ENCODE measurements around the gene RPP14.

The RPP14 gene

GRCh38 chr3:58340594-58341244, 34.7 kb downstream of the RPP14 start:
- TF ChIP-seq CTCF (IDR thresholded peaks at IDR 0.05; ENCODE audit: borderline replicate concordance, insufficient read depth, low read depth, low read length): no peak
- no peak overlapping the region for H3K4me3 ChIP-seq (ENCODE audit: low read depth, low read length)

GRCh38 chr3:58341376-58341775, 35.3 kb downstream of the RPP14 start:
- TF ChIP-seq CTCF (IDR thresholded peaks at IDR 0.05; ENCODE audit: borderline replicate concordance, insufficient read depth, low read depth, low read length): no peak
- H3K4me3 ChIP-seq (ENCODE audit: low read depth, low read length): no peak overlapping the region

- TF ChIP-seq CTCF (IDR thresholded peaks at IDR 0.05; ENCODE audit: borderline replicate concordance, insufficient read depth, low read depth, low read length): no peak
- no peak overlapping the region for H3K4me3 ChIP-seq (ENCODE audit: low read depth, low read length)
Observed at GRCh38 chr3:58342676-58343075, 36.6 kb downstream of the RPP14 start.

GRCh38 chr3:58345457-58345856, 39.4 kb downstream of the RPP14 start:
- no peak overlapping the region for H3K4me3 ChIP-seq (ENCODE audit: low read depth, low read length)
- no peak for TF ChIP-seq CTCF (IDR thresholded peaks at IDR 0.05; ENCODE audit: borderline replicate concordance, insufficient read depth, low read depth, low read length)

- no peak overlapping the region for H3K4me3 ChIP-seq (ENCODE audit: low read depth, low read length)
- no peak for TF ChIP-seq CTCF (IDR thresholded peaks at IDR 0.05; ENCODE audit: borderline replicate concordance, insufficient read depth, low read depth, low read length)
Observed at GRCh38 chr3:58346368-58346767, 40.3 kb downstream of the RPP14 start.

GRCh38 chr3:58347984-58348383, 41.9 kb downstream of the RPP14 start:
- no peak overlapping the region for H3K4me3 ChIP-seq (ENCODE audit: low read depth, low read length)
- no peak for TF ChIP-seq CTCF (IDR thresholded peaks at IDR 0.05; ENCODE audit: borderline replicate concordance, insufficient read depth, low read depth, low read length)

GRCh38 chr3:58349792-58350626, 44.0 kb downstream of the RPP14 start:
- H3K4me3 ChIP-seq (ENCODE audit: low read depth, low read length): no peak overlapping the region

More at GRCh38 chr3:58349792-58350626, 44.0 kb downstream of the RPP14 start:
- no peak for TF ChIP-seq CTCF (IDR thresholded peaks at IDR 0.05; ENCODE audit: borderline replicate concordance, insufficient read depth, low read depth, low read length)

Data from GM12875 (cell line).